ENCODE data around the gene INAVA.

DNA sequence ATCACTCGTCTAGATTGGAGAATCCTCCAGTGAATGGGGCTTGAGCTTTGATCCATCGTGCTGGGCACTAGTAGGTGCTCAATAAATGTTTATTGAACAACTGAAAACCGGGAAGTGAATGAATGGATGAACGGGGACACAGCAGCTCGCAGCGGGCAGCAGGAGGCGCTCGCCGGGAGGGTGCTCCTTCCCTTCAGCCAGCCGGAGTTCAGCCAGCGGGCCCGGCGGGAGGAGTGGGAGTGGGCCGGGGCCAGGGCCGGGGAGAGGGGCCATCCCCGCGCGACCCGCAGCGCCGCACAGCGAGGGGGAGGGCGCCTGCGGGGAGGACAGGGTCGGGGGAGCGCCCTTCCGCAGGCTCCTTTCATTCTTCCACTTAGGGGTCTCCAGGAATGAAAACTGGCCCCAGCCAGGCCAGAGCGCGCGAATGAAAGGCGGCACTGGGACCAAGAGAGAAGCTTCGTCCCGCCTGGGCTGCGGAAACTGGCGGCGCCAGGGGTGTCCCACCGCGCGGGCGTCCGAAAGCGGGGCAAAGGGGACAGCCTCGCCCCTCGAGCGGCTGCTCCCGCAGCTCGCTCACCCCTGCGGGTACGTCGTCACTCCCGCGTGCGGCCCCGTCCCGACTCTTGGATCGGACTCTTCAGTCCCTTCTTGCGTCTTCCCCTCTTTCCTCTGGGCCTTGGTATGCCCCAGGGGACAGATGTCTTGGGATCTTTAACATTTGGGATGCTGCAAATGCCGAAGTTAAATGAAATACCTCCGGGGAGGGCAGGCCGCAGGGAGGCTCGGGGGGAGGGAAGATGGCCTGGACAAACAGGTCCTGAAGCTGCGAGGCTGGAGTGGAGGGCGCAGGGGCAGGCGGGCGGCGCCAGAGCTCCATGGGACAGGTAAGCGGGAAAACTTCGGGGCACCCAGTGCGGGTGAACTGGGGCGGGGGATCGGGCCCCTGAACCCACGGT lies 3.6 kb upstream of the INAVA start:
- TF ChIP-seq, protein P1, sequence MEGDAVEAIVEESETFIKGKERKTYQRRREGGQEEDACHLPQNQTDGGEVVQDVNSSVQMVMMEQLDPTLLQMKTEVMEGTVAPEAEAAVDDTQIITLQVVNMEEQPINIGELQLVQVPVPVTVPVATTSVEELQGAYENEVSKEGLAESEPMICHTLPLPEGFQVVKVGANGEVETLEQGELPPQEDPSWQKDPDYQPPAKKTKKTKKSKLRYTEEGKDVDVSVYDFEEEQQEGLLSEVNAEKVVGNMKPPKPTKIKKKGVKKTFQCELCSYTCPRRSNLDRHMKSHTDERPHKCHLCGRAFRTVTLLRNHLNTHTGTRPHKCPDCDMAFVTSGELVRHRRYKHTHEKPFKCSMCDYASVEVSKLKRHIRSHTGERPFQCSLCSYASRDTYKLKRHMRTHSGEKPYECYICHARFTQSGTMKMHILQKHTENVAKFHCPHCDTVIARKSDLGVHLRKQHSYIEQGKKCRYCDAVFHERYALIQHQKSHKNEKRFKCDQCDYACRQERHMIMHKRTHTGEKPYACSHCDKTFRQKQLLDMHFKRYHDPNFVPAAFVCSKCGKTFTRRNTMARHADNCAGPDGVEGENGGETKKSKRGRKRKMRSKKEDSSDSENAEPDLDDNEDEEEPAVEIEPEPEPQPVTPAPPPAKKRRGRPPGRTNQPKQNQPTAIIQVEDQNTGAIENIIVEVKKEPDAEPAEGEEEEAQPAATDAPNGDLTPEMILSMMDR (IDR thresholded peaks at IDR 0.05; ENCODE audit: borderline replicate concordance, extremely low read depth, low read length, poor library complexity, severe bottlenecking): no peak
- TF ChIP-seq EZH2 (IDR thresholded peaks at IDR 0.05; ENCODE audit: borderline replicate concordance, low read depth, low read length, severe bottlenecking): no peak

Measured in DND-41 (cell line).